Esophagus muscularis mucosa (tissue), 4 donors: ENCODE data around the gene CD180.

Source experiments
- EP300 ChIP-seq: sonication (generic); formaldehyde crosslinking; IDR thresholded peaks from one replicate; pipeline ENCODE4 v1.6.1; 2017; ENCODE audit warnings: antibody characterized with exemption
- POLR2A ChIP-seq: fragments of 450-650 bp; IDR thresholded peaks from one replicate; pipeline ENCODE4 v1.6.1; 2017; ENCODE audit warnings: antibody characterized with exemption, moderate library complexity, mild to moderate bottlenecking, low read depth
- POLR2AphosphoS5 ChIP-seq, 2 donors: sonication (generic); formaldehyde crosslinking; IDR thresholded peaks; one replicate each; pipeline ENCODE4 v1.6.1; 2017; ENCODE audit warnings: antibody characterized with exemption in 2 of 2
- TF ChIP-seq, protein P1 (sequence below), 3 experiments: fragments of 200-600 bp in 2 of 3; fragments of 450-650 bp in 1 of 3; sonication (generic) in 2 of 3; IDR thresholded peaks; one replicate each; pipeline ENCODE4 v1.5.1; 2017 to 2019; ENCODE audit warnings: antibody characterized with exemption in 3 of 3, mild to moderate bottlenecking in 2 of 3, moderate library complexity in 1 of 3

DNA sequence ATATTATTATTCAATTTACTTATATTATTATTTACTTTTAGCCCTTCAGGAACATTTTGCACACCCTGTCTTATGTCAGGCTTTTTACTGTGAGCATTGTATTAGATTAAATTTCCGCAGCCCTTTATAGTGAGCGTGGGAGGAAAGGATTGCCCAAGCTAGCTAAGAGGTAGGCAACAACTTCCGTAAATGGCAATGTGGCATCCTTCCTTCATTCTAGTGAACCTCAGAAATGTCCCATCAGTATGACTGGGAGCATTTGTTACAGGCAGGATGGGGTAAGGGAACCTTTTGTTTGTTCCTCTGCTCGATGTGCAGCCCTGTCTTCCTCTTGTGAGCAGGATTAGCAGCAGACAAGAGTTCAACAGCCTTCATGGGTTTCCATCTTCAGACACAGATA is 6.2 kb upstream of the CD180 start:
- TF ChIP-seq POLR2A (no peak), POLR2AphosphoS5 (IDR thresholded peaks at IDR 0.05) (no peak), EP300 (no peak)
- TF ChIP-seq, protein P1, sequence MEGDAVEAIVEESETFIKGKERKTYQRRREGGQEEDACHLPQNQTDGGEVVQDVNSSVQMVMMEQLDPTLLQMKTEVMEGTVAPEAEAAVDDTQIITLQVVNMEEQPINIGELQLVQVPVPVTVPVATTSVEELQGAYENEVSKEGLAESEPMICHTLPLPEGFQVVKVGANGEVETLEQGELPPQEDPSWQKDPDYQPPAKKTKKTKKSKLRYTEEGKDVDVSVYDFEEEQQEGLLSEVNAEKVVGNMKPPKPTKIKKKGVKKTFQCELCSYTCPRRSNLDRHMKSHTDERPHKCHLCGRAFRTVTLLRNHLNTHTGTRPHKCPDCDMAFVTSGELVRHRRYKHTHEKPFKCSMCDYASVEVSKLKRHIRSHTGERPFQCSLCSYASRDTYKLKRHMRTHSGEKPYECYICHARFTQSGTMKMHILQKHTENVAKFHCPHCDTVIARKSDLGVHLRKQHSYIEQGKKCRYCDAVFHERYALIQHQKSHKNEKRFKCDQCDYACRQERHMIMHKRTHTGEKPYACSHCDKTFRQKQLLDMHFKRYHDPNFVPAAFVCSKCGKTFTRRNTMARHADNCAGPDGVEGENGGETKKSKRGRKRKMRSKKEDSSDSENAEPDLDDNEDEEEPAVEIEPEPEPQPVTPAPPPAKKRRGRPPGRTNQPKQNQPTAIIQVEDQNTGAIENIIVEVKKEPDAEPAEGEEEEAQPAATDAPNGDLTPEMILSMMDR (IDR thresholded peaks at IDR 0.05): no peak
